ENCODE data around the gene ZNF385D. TPM values are rescaled to one million over a fixed set of nuclear protein-coding genes. Genes with fewer than 3 reads are reported as not detected.

The ZNF385D gene
- total RNA-seq, 1 experiment from 2014 or later = not detected

DNA sequence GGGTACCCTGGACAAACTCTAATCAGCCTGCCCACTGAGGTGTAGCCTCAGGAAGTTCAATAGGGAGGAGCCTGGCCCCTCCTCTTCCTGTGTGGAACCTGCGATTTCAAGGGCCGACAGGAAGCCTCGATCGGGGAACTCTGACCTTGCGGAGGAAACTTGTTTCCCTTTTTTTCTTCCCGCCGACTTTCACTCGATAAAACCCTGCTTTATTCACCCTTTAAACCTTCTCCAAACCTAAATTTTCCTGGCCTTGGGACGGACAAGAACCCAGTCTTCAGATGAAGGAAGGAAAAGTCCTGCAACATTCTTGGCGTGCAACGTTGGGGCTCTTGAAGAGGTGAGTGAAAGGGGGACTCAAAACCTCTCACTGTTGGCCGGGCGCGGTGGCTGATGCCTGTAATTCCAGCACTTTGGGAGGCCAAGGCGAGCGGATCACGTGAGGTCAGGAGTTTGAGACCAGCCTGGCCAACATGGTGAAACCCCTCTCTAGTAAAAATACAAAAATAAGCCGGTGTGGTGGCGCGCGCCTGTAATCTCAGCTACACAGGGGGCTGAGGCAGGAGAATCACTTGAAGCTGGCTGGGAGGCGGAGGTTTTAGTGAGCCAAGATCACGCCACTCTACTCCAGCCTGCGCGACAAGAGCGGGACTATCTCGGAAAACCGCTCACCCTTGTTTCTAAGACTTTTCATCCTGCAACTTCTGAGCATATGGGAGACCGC lies 208.2 kb downstream of the ZNF385D start:
- ChIA-PET CTCF (no interaction called here), POLR2A (ENCODE audit: low non-redundant PET) (no interaction called here)
- TF ChIP-seq, protein P1, sequence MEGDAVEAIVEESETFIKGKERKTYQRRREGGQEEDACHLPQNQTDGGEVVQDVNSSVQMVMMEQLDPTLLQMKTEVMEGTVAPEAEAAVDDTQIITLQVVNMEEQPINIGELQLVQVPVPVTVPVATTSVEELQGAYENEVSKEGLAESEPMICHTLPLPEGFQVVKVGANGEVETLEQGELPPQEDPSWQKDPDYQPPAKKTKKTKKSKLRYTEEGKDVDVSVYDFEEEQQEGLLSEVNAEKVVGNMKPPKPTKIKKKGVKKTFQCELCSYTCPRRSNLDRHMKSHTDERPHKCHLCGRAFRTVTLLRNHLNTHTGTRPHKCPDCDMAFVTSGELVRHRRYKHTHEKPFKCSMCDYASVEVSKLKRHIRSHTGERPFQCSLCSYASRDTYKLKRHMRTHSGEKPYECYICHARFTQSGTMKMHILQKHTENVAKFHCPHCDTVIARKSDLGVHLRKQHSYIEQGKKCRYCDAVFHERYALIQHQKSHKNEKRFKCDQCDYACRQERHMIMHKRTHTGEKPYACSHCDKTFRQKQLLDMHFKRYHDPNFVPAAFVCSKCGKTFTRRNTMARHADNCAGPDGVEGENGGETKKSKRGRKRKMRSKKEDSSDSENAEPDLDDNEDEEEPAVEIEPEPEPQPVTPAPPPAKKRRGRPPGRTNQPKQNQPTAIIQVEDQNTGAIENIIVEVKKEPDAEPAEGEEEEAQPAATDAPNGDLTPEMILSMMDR (conservative IDR thresholded peaks at IDR 0.05; ENCODE audit: low read depth, low read length) = no peak
- TF ChIP-seq EZH2 (IDR thresholded peaks at IDR 0.05; ENCODE audit: borderline replicate concordance, low read depth, low read length, poor library complexity, severe bottlenecking) = no peak
- no TSS peak for BruUV-seq (replicated peaks)
- Histone ChIP-seq H3K4me1 (ENCODE audit: insufficient read depth, low read length, poor library complexity, severe bottlenecking) (no peaks in the 10 kb centered on the region), H3K9me3 (ENCODE audit: low read depth, low read length, poor library complexity, severe bottlenecking) (peaks cover 7% of the 10 kb centered on the region), H3K36me3 (ENCODE audit: insufficient read depth, low read length, poor library complexity, severe bottlenecking) (no peaks in the 10 kb centered on the region), H3K27me3 (replicated peaks; ENCODE audit: insufficient read depth, low read depth, low read length, poor library complexity) (no peaks in the 10 kb centered on the region), H3K4me3 (ENCODE audit: low read depth, low read length, poor library complexity, severe bottlenecking) (no peak overlapping the region), H3K27ac (ENCODE audit: low read depth, low read length, poor library complexity, severe bottlenecking) (no peak overlapping the region)
- intact Hi-C loops (cut with micrococcal nuclease; ENCODE audit: unreplicated experiment) = no loop called here
- no peak for DNase-seq (ENCODE audit: low spot score)

DNA sequence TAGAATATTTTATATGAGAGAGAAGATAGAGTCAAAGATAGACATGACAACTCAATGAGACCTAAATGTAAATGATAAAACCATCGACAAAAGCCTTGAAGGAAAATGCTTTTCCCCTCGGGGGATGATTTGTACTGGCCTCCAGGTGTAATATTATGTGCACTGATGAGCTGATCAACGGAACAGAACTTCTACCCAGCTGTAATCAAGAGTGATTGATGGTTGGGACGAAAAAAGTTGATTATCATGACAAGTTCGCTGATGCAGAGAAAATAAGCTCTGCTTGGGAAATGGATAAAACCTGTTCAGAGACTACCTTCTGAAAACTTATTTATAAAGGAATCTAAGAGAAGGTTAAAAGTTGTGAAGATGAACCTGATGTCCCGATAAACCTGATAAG lies 210.7 kb downstream of the ZNF385D start:
- no peak for DNase-seq (ENCODE audit: low spot score)
- H3K4me1 ChIP-seq (ENCODE audit: insufficient read depth, low read length, poor library complexity, severe bottlenecking) = no peaks in the 10 kb centered on the region
- TF ChIP-seq, protein P1 (conservative IDR thresholded peaks at IDR 0.05; ENCODE audit: low read depth, low read length) = no peak
- TF ChIP-seq EZH2 (IDR thresholded peaks at IDR 0.05; ENCODE audit: borderline replicate concordance, low read depth, low read length, poor library complexity, severe bottlenecking) = no peak
- BruUV-seq (replicated peaks) = no TSS peak
- H3K27ac ChIP-seq (ENCODE audit: low read depth, low read length, poor library complexity, severe bottlenecking) = no peak overlapping the region
- intact Hi-C loops (cut with micrococcal nuclease; ENCODE audit: unreplicated experiment) = no loop called here
- H3K9me3 ChIP-seq (ENCODE audit: low read depth, low read length, poor library complexity, severe bottlenecking) = peaks cover 7% of the 10 kb centered on the region
- no peak overlapping the region for H3K4me3 ChIP-seq (ENCODE audit: low read depth, low read length, poor library complexity, severe bottlenecking)
- no peaks in the 10 kb centered on the region for H3K36me3 ChIP-seq (ENCODE audit: insufficient read depth, low read length, poor library complexity, severe bottlenecking)
- H3K27me3 ChIP-seq (replicated peaks; ENCODE audit: insufficient read depth, low read depth, low read length, poor library complexity) = no peaks in the 10 kb centered on the region
- ChIA-PET CTCF (no interaction called here), POLR2A (ENCODE audit: low non-redundant PET) (no interaction called here)

GRCh38 chr3:21534462-21534861 lies 216.5 kb downstream of the ZNF385D start:
- Histone ChIP-seq H3K27me3 (replicated peaks; ENCODE audit: insufficient read depth, low read depth, low read length, poor library complexity) (no peaks in the 10 kb centered on the region), H3K27ac (ENCODE audit: low read depth, low read length, poor library complexity, severe bottlenecking) (no peak overlapping the region), H3K4me3 (ENCODE audit: low read depth, low read length, poor library complexity, severe bottlenecking) (no peak overlapping the region), H3K4me1 (ENCODE audit: insufficient read depth, low read length, poor library complexity, severe bottlenecking) (no peaks in the 10 kb centered on the region), H3K36me3 (ENCODE audit: insufficient read depth, low read length, poor library complexity, severe bottlenecking) (no peaks in the 10 kb centered on the region), H3K9me3 (ENCODE audit: low read depth, low read length, poor library complexity, severe bottlenecking) (peaks cover 22% of the 10 kb centered on the region)
- DNase-seq (ENCODE audit: low spot score) = no peak
- CTCF ChIA-PET = no interaction called here
- intact Hi-C loops (cut with micrococcal nuclease; ENCODE audit: unreplicated experiment) = no loop called here
- BruUV-seq (replicated peaks) = no TSS peak
- no peak for TF ChIP-seq EZH2 (IDR thresholded peaks at IDR 0.05; ENCODE audit: borderline replicate concordance, low read depth, low read length, poor library complexity, severe bottlenecking)
- TF ChIP-seq, protein P1 (conservative IDR thresholded peaks at IDR 0.05; ENCODE audit: low read depth, low read length) = no peak
- POLR2A ChIA-PET (ENCODE audit: low non-redundant PET) = no interaction called here
